BE2C (cell line): ENCODE results near the gene TIAL1.
A peak's percentile ranks its signal among the peaks of the same experiment; 100 is the strongest.

Experiments
- DNase-seq: peaks from one replicate; pipeline ENCODE4 v3.0.0-alpha.2; 2020
- H3K27me3 ChIP-seq: fragments of 250-450 bp; sonication (Bioruptor Pico); 2 replicates; pipeline ENCODE4 v1.5.1; 2020; ENCODE audit warnings: mild to moderate bottlenecking
- H3K36me3 ChIP-seq: fragments of 250-450 bp; sonication (Bioruptor Pico); 2 replicates; pipeline ENCODE4 v1.5.1; 2020; ENCODE audit warnings: mild to moderate bottlenecking
- H3K4me1 ChIP-seq: fragments of 250-450 bp; sonication (Bioruptor Pico); 2 replicates; pipeline ENCODE4 v1.5.1; 2020
- H3K4me3 ChIP-seq: 2 replicates; pipeline ENCODE4 v1.5.1; 2011; ENCODE audit warnings: low read depth, low read length
- H3K9me3 ChIP-seq: fragments of 250-450 bp; sonication (Bioruptor Pico); 2 replicates; pipeline ENCODE4 v1.5.1; 2020
- TF ChIP-seq, protein P1 (sequence below): IDR thresholded peaks from 2 replicates; pipeline ENCODE4 v1.5.1; 2012; ENCODE audit warnings: mild to moderate bottlenecking, low read depth, low read length

TIAL1 gene

DNA sequence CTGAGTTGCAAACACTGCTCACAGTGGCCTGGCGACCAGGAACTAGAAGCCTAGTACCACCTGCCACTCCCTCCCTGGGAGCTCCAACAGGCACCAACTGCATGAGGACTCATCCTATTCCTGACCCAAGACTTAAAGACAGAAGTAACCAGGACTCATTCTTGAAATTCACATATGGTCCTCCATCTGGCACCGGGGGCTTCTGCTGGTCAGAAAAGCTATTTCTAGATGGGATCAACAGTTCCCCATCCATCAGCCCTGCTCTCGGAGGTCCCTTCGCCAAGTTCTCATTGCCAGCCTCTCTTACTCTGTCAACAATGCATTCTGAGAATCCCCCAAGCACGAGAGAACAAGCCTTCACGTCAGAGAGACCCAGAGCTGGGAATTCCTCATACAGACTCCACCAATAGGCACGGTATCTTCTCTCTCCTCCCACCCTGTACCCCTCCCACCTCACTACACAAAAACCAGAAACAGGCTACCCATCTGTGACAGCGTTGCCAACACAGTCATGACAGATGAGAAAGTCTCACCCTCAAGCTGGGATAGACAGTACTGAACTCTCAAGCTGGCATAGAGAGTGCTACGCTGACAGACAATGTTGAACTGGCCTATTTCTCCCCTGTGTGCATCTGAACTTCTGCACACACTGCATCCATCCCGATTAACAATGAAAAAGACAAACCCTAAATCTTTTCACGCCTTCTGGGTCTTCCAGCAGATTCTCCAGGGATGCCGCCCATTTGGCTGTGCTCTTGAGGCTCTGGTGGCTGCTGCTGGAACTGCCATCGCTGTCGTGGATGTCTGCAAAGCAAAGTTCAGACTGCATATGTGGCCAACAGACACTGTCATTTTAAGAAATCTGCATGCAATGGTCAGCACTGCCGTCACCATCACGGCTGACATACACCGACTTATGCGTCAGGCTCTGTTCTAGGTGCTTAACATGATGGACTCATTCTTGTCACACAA, 69.9 kb downstream of the TIAL1 start:
- Histone ChIP-seq H3K4me1 (no peaks in the 10 kb centered on the region), H3K9me3 (no peaks in the 10 kb centered on the region), H3K27me3 (no peaks in the 10 kb centered on the region), H3K36me3 (no peaks in the 10 kb centered on the region), H3K4me3 (no peak overlapping the region)
- TF ChIP-seq, protein P1, sequence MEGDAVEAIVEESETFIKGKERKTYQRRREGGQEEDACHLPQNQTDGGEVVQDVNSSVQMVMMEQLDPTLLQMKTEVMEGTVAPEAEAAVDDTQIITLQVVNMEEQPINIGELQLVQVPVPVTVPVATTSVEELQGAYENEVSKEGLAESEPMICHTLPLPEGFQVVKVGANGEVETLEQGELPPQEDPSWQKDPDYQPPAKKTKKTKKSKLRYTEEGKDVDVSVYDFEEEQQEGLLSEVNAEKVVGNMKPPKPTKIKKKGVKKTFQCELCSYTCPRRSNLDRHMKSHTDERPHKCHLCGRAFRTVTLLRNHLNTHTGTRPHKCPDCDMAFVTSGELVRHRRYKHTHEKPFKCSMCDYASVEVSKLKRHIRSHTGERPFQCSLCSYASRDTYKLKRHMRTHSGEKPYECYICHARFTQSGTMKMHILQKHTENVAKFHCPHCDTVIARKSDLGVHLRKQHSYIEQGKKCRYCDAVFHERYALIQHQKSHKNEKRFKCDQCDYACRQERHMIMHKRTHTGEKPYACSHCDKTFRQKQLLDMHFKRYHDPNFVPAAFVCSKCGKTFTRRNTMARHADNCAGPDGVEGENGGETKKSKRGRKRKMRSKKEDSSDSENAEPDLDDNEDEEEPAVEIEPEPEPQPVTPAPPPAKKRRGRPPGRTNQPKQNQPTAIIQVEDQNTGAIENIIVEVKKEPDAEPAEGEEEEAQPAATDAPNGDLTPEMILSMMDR: peak; percentile 46
- no peak for DNase-seq

GRCh38 chr10:119526149-119526548, 70.6 kb downstream of the TIAL1 start:
- H3K4me3 ChIP-seq: no peak overlapping the region
- DNase-seq: no peak
- H3K27me3 ChIP-seq: no peaks in the 10 kb centered on the region
- no peaks in the 10 kb centered on the region for H3K4me1 ChIP-seq
- H3K9me3 ChIP-seq: no peaks in the 10 kb centered on the region
- no peaks in the 10 kb centered on the region for H3K36me3 ChIP-seq
- TF ChIP-seq, protein P1: no peak

- Histone ChIP-seq H3K4me1 (no peaks in the 10 kb centered on the region), H3K4me3 (no peak overlapping the region), H3K36me3 (no peaks in the 10 kb centered on the region), H3K9me3 (no peaks in the 10 kb centered on the region), H3K27me3 (no peaks in the 10 kb centered on the region)
- TF ChIP-seq, protein P1: no peak
- no peak for DNase-seq
Measured at GRCh38 chr10:119525116-119525515, 71.6 kb downstream of the TIAL1 start.

GRCh38 chr10:119524720-119525070, 72.1 kb downstream of the TIAL1 start:
- H3K36me3 ChIP-seq: no peaks in the 10 kb centered on the region
- H3K27me3 ChIP-seq: no peaks in the 10 kb centered on the region
- H3K4me3 ChIP-seq: no peak overlapping the region
- TF ChIP-seq, protein P1: no peak
- DNase-seq: no peak
- no peaks in the 10 kb centered on the region for H3K9me3 ChIP-seq
- no peaks in the 10 kb centered on the region for H3K4me1 ChIP-seq

DNA sequence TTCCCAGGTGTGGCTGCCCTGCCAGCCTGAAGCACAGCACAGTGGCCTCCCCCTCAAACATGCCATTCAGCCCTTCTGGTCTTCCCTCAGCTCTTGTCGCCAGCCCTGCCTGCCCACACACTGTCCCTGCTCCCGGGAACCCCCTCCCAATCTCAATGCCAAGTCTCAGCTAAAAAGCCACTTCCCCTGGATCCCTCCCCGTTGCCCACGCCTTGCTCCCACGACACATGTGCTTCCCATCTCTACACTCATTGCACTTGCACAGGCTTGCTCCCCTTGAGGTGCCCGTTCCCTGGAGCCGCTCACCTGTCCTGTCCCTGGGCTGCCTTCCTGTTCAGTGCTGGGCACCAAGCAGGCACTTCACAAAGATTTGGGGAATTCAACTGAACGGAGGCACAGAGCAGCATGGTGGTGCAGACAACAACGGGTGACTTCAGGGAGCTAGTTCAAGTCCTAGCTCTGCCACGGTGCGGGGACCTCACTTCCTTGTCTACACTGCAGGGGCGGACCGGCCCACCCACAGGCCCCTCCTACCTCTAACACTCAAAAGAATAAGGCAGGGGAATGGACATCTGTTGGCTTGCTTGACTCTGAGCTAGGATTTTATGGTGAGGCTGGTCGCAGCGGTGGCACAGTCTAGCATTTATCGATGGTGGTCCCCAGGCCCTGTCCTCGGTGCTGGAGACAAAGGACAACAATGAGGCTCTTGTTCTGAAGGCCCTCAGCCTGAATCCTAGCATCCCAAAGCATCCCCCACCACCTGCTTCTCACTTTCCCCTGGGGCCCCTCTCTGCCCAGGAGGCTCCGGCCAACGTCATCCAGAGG, 72.7 kb downstream of the TIAL1 start:
- H3K4me1 ChIP-seq: no peaks in the 10 kb centered on the region
- H3K4me3 ChIP-seq: no peak overlapping the region
- TF ChIP-seq, protein P1: no peak

More for the DNA sequence above, 72.7 kb downstream of the TIAL1 start:
- DNase-seq: no peak
- Histone ChIP-seq H3K36me3 (no peaks in the 10 kb centered on the region), H3K27me3 (no peaks in the 10 kb centered on the region), H3K9me3 (no peaks in the 10 kb centered on the region)
